Common myeloid progenitor, CD34-positive (primary cell): ENCODE measurements around the gene MDM2.

Experiments used
- CTCF ChIA-PET: fragments of 350-600 bp; sonication (Branson Sonifier 250); formaldehyde crosslinking; loops from one replicate; lab custom pipeline; 2021; ENCODE audit warnings: antibody characterized with exemption; lab: Charles Lee
- POLR2A ChIA-PET: fragments of 350-600 bp; sonication (Branson Sonifier 250); formaldehyde crosslinking; loops from one replicate; lab custom pipeline; 2021; ENCODE audit warnings: antibody characterized with exemption; lab: Charles Lee
- DNase-seq, 3 donors: peaks; one replicate each; pipeline versions ENCODE4 v3.0.0 to v3.0.0-alpha.2; 2013
- H3K27ac ChIP-seq, 2 experiments: 1 replicate in 1 of 2; 2 replicates in 1 of 2; pipeline ENCODE4 v1.7.0; 2013; ENCODE audit warnings: inconsistent platforms in 2 of 2, low read length in 2 of 2, mild to moderate bottlenecking in 2 of 2, low read depth in 1 of 2, moderate library complexity in 1 of 2; ENCODE audit not compliant: severe bottlenecking in 2 of 2, insufficient read depth in 1 of 2, poor library complexity in 1 of 2
- H3K27me3 ChIP-seq, 5 experiments: replicated peaks in 2 of 5; 1 replicate in 3 of 5; 2 replicates in 2 of 5; pipeline versions ENCODE4 v1.6.1 to v1.7.0; 2013; ENCODE audit warnings: low read length in 4 of 5, mild to moderate bottlenecking in 2 of 5, moderate library complexity in 2 of 5, inconsistent platforms in 1 of 5; ENCODE audit not compliant: insufficient read depth in 5 of 5, control insufficient read depth in 4 of 5
- H3K36me3 ChIP-seq, 4 experiments: 1 replicate in 2 of 4; 2 replicates in 2 of 4; pipeline versions ENCODE4 v1.6.1 to v1.7.0; 2013; ENCODE audit warnings: low read length in 3 of 4, control low read depth in 1 of 4, mild to moderate bottlenecking in 1 of 4; ENCODE audit not compliant: control insufficient read depth in 4 of 4, insufficient read depth in 4 of 4
- H3K4me1 ChIP-seq, 4 experiments: 1 replicate in 3 of 4; 2 replicates in 1 of 4; pipeline versions ENCODE4 v1.6.1 to v1.7.1; 2013; ENCODE audit warnings: low read length in 3 of 4, mild to moderate bottlenecking in 3 of 4, control low read depth in 1 of 4, inconsistent platforms in 1 of 4, moderate library complexity in 1 of 4; ENCODE audit not compliant: control insufficient read depth in 4 of 4, insufficient read depth in 4 of 4; ENCODE audit errors: control extremely low read depth in 1 of 4
- H3K4me3 ChIP-seq, 7 experiments: 1 replicate in 4 of 7; 2 replicates in 3 of 7; pipeline versions ENCODE4 v1.5.1 to v1.7.0; 2013; ENCODE audit warnings: mild to moderate bottlenecking in 7 of 7, low read length in 6 of 7, moderate library complexity in 6 of 7, inconsistent platforms in 2 of 7, low read depth in 2 of 7, control low read depth in 1 of 7; ENCODE audit not compliant: insufficient read depth in 4 of 7, control insufficient read depth in 1 of 7; ENCODE audit errors: extremely low read depth in 1 of 7
- H3K9me3 ChIP-seq, 5 experiments: 1 replicate in 4 of 5; 2 replicates in 1 of 5; pipeline versions ENCODE4 v1.6.1 to v1.7.1; 2013; ENCODE audit warnings: low read length in 4 of 5, mild to moderate bottlenecking in 2 of 5, inconsistent platforms in 1 of 5, low read depth in 1 of 5, moderate library complexity in 1 of 5; ENCODE audit not compliant: control insufficient read depth in 4 of 5, insufficient read depth in 2 of 5; ENCODE audit errors: control extremely low read depth in 1 of 5
- WGBS: methylation state at CpG from one replicate; pipeline ENCODE4 v1.1.5; 2013; ENCODE audit not compliant: insufficient coverage; 5-methylcytosine and 5-hydroxymethylcytosine counted together

MDM2 gene

GRCh38 chr12:68871396-68871795 lies 63.4 kb downstream of the MDM2 start:
- H3K27ac ChIP-seq = no peak overlapping the region
- no peak for DNase-seq
- 87% methylated on average over 5 of the region's 8 CpGs for WGBS
- ChIA-PET CTCF (interaction anchor here (1.1 to 1.6 kb wide), 2 partner anchors 200 to 204 kb away, joined by 3 to 4 read pairs; no protein-coding TSS in a partner anchor), POLR2A (no interaction called here)
- H3K27me3 ChIP-seq = peaks cover 0 to 5% (median 0%) of the 10 kb centered on the region in 5 experiments
- H3K4me1 ChIP-seq = peaks cover 0 to 5% (median 2%) of the 10 kb centered on the region in 4 experiments
- no peaks in the 10 kb centered on the region for H3K36me3 ChIP-seq
- H3K9me3 ChIP-seq = no peaks in the 10 kb centered on the region
- H3K4me3 ChIP-seq = no peak overlapping the region

- Histone ChIP-seq H3K27ac (no peak overlapping the region), H3K4me1 (peaks cover 0 to 7% (median 4%) of the 10 kb centered on the region in 4 experiments), H3K36me3 (no peaks in the 10 kb centered on the region), H3K4me3 (no peak overlapping the region), H3K27me3 (peaks cover 0 to 5% (median 0%) of the 10 kb centered on the region in 5 experiments), H3K9me3 (no peaks in the 10 kb centered on the region)
- ChIA-PET POLR2A (no interaction called here), CTCF (interaction anchor here (1.6 kb wide), 1 partner anchor 199 kb away, joined by 4 read pairs; no protein-coding TSS in a partner anchor)
- peak; percentile 48 to 61 (median 60) for DNase-seq
- WGBS = 50% methylated on average over 1 of the region's 6 CpGs
Observed at GRCh38 chr12:68871921-68872320, 63.9 kb downstream of the MDM2 start.

GRCh38 chr12:68873316-68873715 lies 65.3 kb downstream of the MDM2 start:
- CTCF ChIA-PET = no interaction called here
- WGBS = no CpG with 5 or more reads among the region's 4 CpGs
- H3K4me1 ChIP-seq = peaks cover 0 to 7% (median 4%) of the 10 kb centered on the region in 4 experiments
- no peaks in the 10 kb centered on the region for H3K36me3 ChIP-seq
- POLR2A ChIA-PET = no interaction called here
- no peak overlapping the region for H3K27ac ChIP-seq
- no peak overlapping the region for H3K4me3 ChIP-seq
- H3K9me3 ChIP-seq = peaks cover 0 to 2% (median 0%) of the 10 kb centered on the region in 5 experiments
- DNase-seq = no peak
- H3K27me3 ChIP-seq = peaks cover 0 to 2% (median 0%) of the 10 kb centered on the region in 5 experiments

- peak in 2 of 3 donors; percentile 5 to 17 for DNase-seq
- Histone ChIP-seq H3K4me1 (peaks cover 0 to 7% (median 4%) of the 10 kb centered on the region in 4 experiments), H3K27ac (no peak overlapping the region), H3K27me3 (no peaks in the 10 kb centered on the region), H3K36me3 (no peaks in the 10 kb centered on the region), H3K4me3 (peak overlapping the region in 2 of 7 experiments; percentile 9 to 39), H3K9me3 (peaks cover 0 to 10% (median 3%) of the 10 kb centered on the region in 5 experiments)
- 5% methylated on average over 4 of the region's 4 CpGs for WGBS
- POLR2A ChIA-PET = no interaction called here
- CTCF ChIA-PET = interaction anchor here (1.0 to 1.1 kb wide), 2 partner anchors 17 to 32 kb away, joined by 3 to 4 read pairs; no protein-coding TSS in a partner anchor
Observed at GRCh38 chr12:68876461-68876860, 68.5 kb downstream of the MDM2 start.

GRCh38 chr12:68877583-68877982 lies 69.6 kb downstream of the MDM2 start:
- DNase-seq = no peak

GRCh38 chr12:68878283-68878682 lies 70.3 kb downstream of the MDM2 start:
- peaks cover 0 to 7% (median 4%) of the 10 kb centered on the region in 4 experiments for H3K4me1 ChIP-seq
- H3K36me3 ChIP-seq = no peaks in the 10 kb centered on the region
- no peak overlapping the region for H3K4me3 ChIP-seq
- no peak overlapping the region for H3K27ac ChIP-seq
- H3K9me3 ChIP-seq = peaks cover 0 to 10% (median 3%) of the 10 kb centered on the region in 5 experiments
- no peaks in the 10 kb centered on the region for H3K27me3 ChIP-seq
- ChIA-PET CTCF (no interaction called here), POLR2A (no interaction called here)
- 96% methylated on average over 2 of the region's 4 CpGs for WGBS
- DNase-seq = no peak

More at GRCh38 chr12:68877583-68877982, 69.6 kb downstream of the MDM2 start:
- Histone ChIP-seq H3K4me1 (peaks cover 0 to 7% (median 4%) of the 10 kb centered on the region in 4 experiments), H3K27me3 (no peaks in the 10 kb centered on the region), H3K4me3 (no peak overlapping the region), H3K36me3 (no peaks in the 10 kb centered on the region), H3K27ac (no peak overlapping the region), H3K9me3 (peaks cover 0 to 10% (median 3%) of the 10 kb centered on the region in 5 experiments)
- CTCF ChIA-PET = interaction anchor here (0.8 to 1.2 kb wide), 4 partner anchors 13 to 33 kb away, joined by 3 to 4 read pairs (median 3); no protein-coding TSS in a partner anchor
- POLR2A ChIA-PET = no interaction called here
- WGBS = no CpG with 5 or more reads among the region's 4 CpGs

- POLR2A ChIA-PET = no interaction called here
- Histone ChIP-seq H3K4me3 (no peak overlapping the region), H3K27ac (no peak overlapping the region), H3K4me1 (peaks cover 0 to 7% (median 4%) of the 10 kb centered on the region in 4 experiments), H3K27me3 (no peaks in the 10 kb centered on the region), H3K9me3 (peaks cover 0 to 10% (median 3%) of the 10 kb centered on the region in 5 experiments), H3K36me3 (no peaks in the 10 kb centered on the region)
- 100% methylated on average over 2 of the region's 4 CpGs for WGBS
- no peak for DNase-seq
- CTCF ChIA-PET = no interaction called here
Observed at GRCh38 chr12:68878846-68879245, 70.9 kb downstream of the MDM2 start.
